ENCODE measurements around the gene AIM2.
"Not testable (repeated sequence)": the region's sequence is repeated elsewhere in the genome, so short reads cannot be mapped to it uniquely, and the experiment has no call there.

Gene AIM2, protein sequence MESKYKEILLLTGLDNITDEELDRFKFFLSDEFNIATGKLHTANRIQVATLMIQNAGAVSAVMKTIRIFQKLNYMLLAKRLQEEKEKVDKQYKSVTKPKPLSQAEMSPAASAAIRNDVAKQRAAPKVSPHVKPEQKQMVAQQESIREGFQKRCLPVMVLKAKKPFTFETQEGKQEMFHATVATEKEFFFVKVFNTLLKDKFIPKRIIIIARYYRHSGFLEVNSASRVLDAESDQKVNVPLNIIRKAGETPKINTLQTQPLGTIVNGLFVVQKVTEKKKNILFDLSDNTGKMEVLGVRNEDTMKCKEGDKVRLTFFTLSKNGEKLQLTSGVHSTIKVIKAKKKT

DNA sequence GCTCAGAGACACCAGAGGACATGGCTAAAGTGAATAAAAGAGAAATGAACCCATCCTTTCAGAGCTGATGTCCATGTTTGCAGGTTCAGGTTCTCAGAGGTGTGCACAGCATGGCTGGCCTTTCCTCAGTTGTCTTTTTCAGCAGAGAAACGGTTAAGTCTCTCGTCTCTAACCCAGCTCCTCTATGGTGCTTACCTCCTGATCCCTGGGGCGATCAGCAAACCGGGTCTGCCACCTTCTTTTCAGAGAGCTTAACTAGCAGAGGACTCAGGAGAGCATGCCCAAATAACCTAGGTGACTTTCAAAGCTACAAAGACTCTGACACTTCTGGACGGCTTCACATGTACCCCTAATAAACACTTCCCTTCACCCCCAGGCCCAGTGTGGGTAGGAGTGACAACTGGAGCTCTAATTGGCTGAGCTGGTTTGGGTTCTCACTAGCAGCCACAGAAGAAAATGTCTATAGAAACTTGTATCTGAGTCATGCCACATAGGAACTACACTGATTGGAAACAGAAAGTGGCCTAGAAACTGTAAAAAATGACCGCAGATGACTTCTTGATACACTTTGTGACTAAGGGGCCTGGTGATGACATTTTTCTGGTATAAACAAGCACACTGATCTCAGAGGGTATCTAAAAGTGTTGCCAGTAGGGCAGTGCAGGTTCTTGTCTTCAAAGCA, at the start of gene AIM2:
Gene AIM2, minus strand, starts transcription at position 329 of the 682 bp plus-strand sequence. CDS start 3,267 bp downstream, outside the sequence.
- no peak for DNase-seq

DNA sequence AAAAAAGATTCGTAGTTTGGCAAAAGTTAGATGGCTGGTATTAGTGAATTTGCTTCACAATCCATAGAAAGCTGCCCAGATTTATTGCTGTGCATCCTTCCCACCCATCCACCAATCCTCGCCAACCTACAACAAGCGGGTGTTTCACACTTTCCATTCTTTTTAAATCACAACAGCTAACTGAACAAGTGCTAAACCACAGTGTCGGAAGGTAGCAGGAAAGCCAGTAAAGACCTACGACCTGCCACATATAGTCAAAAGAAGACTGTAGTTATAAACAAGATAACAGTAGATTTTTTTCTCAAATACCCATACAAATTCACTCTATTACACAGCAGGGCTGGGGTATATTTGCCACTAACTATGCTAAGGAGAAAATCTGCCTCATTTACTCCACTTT, 47.0 kb upstream of the AIM2 start:
- no peak for DNase-seq

DNA sequence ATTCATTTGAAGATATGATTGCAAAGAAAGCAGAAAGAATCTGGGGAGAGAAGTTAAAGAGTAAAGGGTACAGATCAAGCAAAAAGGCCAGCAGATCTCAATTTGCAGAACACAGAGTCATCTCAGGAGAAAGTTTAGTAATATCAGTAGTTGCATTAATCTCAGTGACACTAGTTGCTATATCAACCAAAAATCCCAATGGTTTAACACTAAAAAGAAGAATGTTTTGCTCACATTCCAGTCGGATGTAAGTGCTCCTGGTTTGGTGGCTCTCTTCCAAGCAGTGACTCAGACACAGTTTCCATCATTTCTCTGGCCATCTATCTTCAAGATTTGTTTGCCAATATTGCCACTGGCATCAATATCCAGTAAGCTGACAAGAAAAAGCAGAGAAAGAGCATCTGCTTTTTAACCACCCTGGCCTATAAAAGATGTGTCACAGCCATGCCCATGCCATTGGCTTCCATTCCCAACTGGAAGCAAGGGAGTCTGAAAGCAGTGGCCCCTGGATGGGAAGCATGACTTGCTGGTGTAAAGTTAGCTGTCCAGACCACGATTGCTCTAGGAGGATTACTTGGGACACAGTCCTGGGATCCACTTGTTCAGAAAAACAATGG, 45.5 kb upstream of the AIM2 start:
- DNase-seq: no peak

DNA sequence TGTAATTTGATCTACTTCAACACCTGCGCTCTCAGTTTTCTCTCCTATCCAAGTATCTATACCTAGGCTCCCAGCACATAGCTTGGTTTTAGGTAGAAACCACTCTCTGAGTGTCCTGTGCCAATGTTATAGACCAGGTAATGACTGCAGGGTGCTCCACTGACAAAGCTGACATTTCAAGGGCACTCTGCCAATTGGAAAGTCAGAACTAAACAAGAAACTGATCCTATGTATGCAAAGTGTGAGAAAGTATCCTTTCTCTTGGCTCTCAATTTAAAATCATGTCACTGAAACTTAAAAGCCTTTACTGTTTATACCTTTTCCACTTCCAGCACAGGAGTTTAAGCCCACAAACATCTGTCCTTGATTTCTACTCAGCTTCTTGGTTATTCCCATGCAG, 45.0 kb upstream of the AIM2 start:
- DNase-seq: no peak

DNA sequence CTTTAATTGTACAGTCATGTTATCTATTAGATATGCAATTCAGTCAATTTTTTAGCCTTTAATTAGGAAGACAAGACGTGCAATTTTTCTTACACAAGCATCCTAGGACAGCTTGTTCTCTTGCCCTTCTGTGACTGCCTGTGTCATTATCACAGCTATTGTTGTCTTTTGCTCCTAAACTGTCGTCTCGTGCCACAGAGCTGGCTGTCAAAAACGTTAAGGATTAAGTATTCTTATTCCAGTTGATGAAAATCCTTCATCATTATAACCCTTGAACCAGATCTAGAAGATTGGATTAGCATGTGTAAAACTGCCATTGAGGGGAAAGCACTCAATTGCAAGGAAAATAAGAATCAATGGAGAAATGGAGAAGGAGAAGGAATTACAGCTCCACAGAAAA, 43.8 kb upstream of the AIM2 start:
- no peak for DNase-seq

DNA sequence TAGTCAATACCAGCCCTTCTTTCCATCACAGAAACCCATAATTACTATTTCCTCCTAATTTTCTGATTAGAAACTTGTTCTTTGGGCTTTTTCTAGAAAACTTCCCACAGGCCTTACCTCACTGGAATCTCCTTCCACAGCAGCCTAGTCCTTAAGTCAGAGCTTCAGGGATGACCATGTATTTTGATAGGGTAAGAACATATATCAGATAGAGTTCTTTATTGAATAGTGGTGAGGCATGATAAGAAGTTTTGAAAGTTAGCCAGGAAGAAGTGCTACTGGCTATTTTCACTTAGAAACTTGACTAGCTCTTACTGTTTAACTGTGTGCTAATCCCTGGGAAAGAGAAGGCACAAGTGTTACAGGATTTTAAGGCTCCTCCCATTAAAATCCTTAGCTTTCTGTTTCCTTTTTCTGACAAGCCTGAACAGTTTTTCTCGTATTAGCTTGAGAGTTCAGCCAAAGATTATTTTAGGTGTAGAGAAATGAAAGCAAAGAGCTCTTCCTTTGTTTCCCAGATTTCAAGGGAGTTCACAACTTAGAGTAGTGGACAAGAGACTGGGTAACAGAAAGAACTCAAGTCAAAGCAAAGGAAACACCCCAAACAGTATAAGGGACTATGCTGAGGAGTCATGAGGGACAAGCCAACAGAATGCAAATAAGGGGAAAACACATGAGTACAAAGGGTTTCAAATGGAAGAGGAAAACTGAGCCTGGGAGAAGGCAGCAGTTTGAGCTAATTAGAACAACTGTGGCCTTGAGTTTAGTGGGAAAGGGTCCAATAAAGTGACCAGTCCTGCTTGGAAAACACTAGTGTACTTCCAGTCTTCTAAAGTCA, 37.2 kb upstream of the AIM2 start:
- DNase-seq: peak in 3 of 56 donors; percentile 3 to 6 (median 4)

DNA sequence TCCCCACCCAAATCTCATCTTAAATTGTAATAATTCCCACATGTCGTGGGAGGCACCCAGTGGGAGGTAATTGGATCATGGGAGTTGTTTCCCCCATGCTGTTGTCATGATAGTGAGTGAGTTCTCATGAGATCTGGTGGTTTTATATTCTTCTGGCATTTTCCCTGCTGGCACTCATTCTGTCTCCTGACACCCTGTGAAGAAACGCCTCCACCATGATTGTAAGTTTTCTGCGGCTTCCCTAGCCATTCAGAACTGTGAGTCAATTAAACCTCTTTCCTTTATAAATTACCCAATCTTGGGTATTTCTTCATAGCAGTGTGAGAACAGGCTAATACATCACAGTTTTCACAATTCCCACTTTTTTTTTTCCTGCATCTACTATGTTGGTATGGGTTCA, 26.5 kb upstream of the AIM2 start:
- DNase-seq: not testable (repeated sequence)

DNA sequence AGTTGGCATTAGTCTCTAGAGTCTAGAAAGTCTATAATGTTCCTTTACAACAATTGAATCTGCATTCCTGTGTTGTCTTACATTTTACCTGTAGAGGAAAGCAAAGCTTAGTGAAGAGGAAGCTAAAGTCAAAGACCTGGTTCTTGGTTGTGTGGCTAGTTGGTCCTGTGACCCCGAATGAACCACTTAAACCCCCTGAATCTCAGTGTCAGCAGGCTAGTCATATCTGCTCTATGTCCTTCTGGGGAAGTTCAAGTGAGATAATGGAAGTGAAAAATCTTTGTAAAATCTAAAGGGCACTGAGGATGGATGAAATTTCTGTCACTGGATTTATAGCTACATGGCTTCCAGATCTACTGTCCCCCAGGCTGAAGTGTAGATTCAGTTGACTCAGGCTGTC, 24.0 kb upstream of the AIM2 start:
- no peak for DNase-seq

DNA sequence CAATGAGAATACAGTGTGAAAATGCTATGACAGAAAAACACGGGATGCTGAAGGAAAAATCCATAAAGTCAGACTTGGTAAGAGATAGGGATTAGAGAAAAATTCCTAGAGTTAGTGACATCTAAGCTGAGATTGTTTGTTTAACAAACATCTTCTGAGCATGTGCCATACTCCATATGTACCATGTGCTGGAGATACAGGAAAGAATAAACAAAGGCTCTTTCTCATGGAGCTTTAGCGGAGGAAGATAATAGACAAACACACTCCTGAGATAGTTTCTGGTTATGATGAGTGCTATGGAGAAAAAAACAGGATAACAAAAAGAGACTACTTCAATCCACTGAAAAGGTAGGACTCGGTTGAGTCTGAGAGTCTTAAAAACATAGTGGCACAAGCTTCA, 22.0 kb upstream of the AIM2 start:
- DNase-seq: no peak

DNA sequence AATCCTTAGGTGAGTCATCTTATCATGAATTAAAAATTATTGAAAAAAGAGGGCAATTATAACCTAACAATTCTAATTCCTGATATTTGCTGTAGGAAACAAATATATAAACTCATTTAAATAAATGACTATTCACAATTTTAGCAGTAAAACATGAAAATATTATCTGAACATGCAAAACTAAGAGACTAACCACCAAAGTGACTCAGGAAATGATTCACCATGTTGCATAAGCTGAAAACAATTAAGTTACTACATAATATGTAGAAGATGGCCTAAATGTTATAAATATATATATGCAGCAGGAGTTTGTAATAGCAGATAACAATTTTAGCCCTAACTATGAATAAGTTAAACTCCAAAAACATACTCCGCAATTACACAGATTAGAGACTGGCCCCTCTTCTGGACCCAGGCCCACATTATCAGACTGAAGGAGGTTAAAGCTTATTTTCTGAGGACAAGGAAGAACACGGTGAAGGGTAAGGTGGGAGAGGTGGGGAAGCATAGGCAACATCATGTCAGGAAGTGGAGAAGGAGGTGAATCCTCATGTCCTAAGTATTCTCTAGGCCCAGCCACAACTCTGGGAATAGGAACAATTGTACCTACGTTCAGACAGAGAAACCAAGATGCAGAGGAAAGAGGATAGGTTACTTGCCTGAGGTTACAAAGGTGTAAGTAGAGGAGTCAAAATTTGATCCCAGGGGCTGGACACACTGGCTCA, 15.6 kb upstream of the AIM2 start:
- DNase-seq: no peak

DNA sequence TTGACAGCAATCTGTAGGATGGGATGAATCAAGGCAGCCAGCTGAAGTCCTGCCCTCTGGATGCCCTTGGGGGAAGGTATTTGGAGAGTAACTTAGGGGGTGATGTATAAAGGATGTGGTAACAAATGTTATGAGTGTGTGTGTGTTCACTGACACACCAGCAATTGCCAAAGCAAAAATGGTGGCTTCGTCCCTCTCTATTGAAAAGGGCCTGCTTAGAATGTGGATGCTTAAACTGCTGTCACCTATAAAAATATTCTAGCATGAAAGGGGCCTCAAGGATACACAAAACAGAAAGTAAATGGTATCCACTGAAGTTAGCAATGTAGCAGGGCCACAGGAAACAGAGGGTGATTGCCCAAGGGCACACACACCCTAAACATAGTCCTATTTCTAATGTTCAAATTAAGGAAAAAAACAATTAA, 15.1 kb upstream of the AIM2 start:
- DNase-seq: no peak

DNA sequence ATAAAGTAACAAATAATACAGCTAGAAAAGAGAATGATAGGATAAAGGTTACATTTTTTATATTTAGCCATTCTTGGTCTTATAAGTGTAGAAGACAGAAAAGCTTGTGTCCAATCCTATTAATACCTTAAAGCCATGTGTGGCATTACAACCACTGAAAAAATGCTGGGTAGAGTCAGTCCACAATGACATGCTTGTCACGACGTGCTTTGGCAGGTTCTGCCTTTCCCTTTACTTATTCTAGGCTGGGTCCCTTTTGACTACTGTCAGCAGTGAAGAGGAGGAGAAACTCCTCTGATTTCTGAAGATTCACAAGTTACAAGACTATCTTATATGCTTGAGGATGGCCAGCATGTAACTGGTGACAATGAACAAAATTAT, 14.6 kb upstream of the AIM2 start:
- DNase-seq: no peak

DNA sequence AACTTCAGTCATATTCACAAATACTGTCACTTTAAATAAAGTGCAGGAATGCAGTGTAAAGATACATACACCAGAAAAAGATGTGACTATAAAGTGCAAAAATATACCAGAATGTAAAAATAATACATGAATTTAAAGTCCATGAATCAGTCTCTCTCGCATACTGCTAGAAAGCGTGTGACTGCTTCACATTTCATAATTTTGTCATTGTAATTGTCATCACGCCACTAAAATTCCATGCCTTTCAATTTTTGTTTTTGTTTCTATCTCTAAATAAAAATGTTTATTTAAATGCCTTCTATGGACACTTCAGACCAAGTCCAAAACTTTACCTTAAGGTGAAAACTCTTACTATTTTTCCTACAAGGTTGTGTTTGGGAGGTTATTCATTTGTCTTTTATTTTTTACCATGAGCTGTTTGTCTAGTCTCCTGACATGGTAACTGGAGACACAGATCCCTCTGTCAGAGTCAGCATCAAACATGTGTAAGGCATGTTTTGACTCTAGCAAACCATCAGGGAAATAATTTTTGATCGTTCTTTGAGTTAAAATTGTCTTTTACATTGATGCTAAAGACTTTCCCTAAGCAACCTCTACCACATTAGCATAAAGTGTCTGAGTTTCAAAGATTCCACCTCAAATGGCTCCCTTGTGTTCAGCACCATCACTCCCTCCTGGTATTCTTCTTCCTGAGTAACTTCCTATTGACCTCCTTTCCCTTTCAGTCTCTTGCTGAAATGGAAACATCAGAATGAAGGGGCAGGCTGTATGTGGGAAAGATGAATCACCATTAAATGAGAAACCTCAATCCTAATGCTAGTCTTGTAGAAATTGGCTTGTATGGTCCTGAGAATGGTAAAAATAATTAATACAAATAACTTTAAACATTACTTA, 14.0 kb upstream of the AIM2 start:
- DNase-seq: no peak

DNA sequence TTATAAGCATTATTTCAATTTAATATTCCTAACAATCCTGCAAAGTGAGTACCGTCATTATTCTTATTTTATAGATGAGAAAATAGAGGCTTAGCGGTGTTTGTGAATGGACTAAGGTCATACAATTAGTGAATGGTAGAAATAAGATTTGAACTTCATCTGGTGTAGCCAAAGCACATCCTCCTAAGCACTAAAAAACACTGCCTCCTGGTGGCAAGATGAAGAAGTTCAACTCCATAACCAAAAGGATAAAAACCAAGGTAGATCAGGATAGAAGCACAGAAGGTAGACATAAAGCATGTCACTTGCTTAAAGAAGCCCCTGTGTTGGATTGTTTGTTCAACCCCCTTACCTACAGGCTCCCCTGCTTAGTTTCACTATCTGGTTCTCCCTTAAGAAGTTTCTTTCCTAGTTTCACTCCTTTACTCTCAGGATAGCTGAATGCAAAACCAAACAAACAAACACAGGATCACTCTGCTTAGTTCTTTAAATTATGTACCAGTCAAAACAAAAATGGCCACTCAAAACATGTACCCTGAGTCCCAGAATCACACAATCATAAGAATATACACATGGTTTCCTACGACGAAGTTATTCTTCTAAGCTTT, 12.7 kb upstream of the AIM2 start:
- no peak for DNase-seq

DNA sequence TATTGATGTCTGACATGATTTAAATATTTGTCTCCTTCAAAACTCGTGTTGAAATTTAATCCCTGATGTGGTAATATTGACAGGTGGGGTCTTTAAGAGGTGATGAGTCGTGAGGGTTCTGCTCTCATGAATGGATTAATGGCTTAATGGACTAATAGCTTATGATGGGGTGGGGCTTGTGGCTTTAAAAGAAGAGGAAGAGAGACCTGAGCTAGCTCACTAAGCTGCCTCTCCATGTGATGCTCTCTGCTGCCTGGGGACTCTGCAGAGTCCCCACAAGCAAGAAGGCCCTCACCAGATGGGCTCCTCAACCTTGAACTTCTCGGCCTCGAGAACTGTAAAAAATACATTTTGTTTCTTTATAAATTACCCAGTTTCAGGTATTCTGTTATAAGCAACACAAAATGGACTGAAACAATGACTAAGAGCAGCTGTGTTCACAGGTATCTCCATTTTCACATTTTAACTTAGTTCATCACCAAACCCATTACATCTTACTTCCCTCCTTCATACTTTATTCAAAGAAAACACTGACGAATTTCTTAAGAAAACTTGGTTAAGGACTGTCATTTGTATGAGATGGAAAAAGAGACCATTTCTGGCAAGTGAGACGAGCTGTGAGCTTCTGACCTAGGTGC, 12.1 kb upstream of the AIM2 start:
- DNase-seq: no peak

DNA sequence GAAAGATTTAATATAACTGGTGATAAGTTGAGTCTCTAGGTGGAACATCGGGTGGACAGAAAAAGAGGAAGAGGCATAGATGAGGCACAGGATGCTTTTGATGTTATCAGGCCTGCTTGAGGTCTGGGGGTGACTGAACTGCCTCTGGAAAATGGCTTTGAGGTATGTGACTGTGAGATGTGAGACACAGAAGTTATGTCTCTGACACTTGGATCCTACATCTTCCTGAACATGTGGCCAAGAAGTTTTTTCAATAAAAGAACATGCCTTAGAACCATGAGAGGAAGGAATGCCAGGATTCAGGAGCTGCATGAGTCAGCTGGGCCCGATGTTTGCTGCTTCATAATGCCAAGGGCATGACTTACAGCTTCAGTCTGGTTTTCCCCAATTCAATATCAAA, 11.5 kb upstream of the AIM2 start:
- DNase-seq: no peak

DNA sequence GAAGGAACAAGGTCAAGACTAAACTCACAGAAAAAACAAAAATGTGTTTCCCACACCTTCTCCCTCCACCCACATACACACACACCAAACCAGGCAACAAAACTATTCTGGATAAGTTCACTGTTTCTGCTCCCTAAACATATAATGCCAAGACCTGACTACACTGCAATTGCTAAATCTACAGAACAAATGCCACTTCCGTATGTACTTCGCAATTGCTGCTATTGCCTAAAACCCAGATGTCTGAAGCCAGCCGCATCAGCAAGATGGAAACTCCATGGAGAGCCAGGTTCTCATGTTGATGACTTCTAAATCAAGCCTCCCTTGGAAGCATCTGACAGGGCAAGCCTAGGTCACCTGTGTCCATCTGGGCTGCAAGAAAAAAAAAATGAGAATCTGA, 8.3 kb upstream of the AIM2 start:
- DNase-seq: no peak

DNA sequence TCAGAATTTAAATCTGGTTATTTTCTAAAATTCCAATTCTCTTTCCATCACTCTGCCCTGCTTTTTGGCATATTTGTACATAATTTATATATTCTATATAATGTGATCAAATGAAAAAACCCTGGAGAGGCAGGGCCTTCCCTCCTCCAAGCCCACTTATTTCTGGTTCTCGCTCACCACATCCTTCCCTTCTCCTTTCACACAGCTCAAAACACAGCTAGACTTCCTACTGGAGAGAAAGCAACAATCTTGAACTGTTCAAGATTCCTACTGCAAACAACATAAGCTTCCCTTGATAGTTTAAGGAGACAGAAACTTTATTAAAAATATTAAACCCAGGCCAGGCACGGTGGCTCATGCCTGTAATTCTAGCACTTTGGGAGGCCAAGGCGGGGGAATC, 7.6 kb upstream of the AIM2 start:
- no peak for DNase-seq

DNA sequence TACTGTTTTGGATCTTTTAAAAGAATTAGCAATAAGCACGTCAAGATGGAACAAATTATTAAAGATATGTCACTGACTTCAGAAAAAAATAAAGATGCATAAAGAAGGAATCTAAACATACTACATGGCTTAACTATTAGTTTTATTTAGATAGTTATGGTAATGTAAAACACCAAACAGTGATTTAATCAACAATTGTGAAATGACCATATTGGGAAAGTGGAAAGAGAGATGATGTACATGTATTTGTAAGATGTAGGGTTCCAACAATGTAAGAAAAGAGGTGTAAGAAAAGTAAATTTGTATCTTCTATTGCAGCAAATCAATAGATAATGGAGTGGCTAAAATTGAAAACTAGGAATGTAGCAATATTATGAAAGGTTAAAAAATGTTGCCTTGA, 6.4 kb upstream of the AIM2 start:
- no peak for DNase-seq

All from nucleus accumbens (tissue), 56 donors.